C4-2B (cell line): ENCODE measurements around the gene OTC.

Source experiments
- ZFX ChIP-seq: fragments of 450-650 bp; IDR thresholded peaks from 2 replicates; pipeline ENCODE4 v1.6.1; 2017
- TF ChIP-seq, protein P1 (sequence below): fragments of 450-650 bp; conservative IDR thresholded peaks from 2 replicates; pipeline ENCODE4 v1.5.1; 2017; ENCODE audit warnings: mild to moderate bottlenecking

DNA sequence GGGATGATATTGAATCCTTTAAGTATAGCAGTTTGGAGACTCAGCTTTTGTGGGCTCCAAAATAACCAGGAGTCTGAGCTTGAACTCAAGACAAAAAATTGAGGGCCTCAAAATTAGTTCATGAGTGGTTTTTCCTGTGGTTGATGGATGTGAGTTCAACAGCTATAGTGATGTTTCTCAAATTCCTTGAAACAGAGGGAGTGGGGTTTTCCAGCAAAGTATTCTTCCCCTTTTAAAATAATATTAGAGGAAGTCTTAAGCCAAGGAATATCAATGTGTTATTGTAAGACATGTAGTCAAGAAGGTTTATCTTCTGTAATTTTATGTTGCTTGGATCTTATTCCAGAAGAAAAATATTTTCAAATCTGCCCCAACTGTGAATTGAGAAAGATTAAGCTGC lies 10.6 kb downstream of the OTC start:
- TF ChIP-seq, protein P1, sequence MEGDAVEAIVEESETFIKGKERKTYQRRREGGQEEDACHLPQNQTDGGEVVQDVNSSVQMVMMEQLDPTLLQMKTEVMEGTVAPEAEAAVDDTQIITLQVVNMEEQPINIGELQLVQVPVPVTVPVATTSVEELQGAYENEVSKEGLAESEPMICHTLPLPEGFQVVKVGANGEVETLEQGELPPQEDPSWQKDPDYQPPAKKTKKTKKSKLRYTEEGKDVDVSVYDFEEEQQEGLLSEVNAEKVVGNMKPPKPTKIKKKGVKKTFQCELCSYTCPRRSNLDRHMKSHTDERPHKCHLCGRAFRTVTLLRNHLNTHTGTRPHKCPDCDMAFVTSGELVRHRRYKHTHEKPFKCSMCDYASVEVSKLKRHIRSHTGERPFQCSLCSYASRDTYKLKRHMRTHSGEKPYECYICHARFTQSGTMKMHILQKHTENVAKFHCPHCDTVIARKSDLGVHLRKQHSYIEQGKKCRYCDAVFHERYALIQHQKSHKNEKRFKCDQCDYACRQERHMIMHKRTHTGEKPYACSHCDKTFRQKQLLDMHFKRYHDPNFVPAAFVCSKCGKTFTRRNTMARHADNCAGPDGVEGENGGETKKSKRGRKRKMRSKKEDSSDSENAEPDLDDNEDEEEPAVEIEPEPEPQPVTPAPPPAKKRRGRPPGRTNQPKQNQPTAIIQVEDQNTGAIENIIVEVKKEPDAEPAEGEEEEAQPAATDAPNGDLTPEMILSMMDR = no peak
- no peak for TF ChIP-seq ZFX
